ENCODE data around the gene MALRD1. TPM values are rescaled to one million over a fixed set of nuclear protein-coding genes. Genes with fewer than 3 reads are reported as not detected.

Gene MALRD1
- total RNA-seq, 4 donors from 2014 or later: 0.50 to 2.8 (median 1.6) TPM

- H3K36me3 ChIP-seq: no peaks in the 10 kb centered on the region
- no peak for ATAC-seq
- no peak overlapping the region for H3K27ac ChIP-seq
- H3K27me3 ChIP-seq: no peaks in the 10 kb centered on the region
- no peaks in the 10 kb centered on the region for H3K9me3 ChIP-seq
- no peak overlapping the region for H3K4me3 ChIP-seq
- H3K4me1 ChIP-seq: no peaks in the 10 kb centered on the region
- TF ChIP-seq CTCF (IDR thresholded peaks at IDR 0.05) (no peak), EP300 (IDR thresholded peaks at IDR 0.05) (no peak), POLR2AphosphoS5 (IDR thresholded peaks at IDR 0.05) (no peak), POLR2A (IDR thresholded peaks at IDR 0.05) (no peak)
These were observed 283.7 kb downstream of the MALRD1 start for GRCh38 chr10:19332304-19332703.

DNA sequence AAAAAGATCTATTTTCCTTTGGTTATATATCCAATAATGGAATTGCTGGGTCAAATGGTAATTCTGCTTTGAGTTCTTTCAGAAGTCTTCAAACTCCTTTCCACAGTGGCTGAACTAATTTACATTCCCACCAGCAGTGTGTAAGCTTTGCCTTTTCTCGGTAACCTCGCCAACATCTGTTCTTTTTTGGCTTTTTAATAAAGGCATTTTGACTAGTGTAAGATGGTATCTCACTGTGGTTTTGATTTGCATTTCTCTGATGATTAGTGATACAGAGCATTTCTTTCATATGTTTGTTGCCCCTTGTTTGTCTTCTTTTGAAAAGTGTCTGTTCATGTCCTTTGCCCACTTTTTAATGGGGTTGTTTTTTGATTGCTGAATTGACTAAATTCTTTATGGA lies 285.0 kb downstream of the MALRD1 start:
- Histone ChIP-seq H3K4me3 (no peak overlapping the region), H3K27me3 (no peaks in the 10 kb centered on the region)
- WGBS, 2 donors (ENCODE audit: low coverage in 1 of 2): 91 to 100% methylated on average over 2 of the region's 2 CpGs

DNA sequence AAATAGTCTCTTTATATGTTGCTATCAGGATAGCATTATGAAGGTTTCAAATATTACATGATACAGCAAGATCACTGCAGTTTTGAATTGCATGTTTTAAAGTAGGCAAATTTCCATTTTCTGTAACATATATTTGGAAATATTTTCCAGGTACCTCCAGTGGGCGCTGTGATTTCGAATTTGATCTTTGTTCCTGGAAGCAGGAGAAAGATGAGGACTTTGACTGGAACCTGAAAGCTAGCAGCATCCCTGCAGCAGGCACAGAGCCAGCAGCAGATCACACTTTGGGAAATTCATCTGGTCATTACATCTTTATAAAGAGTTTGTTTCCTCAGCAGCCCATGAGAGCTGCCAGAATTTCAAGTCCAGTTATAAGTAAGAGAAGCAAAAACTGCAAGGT lies 299.0 kb downstream of the MALRD1 start:
- H3K4me1 ChIP-seq: no peaks in the 10 kb centered on the region
- H3K9me3 ChIP-seq: no peaks in the 10 kb centered on the region
- no peak overlapping the region for H3K4me3 ChIP-seq
- H3K36me3 ChIP-seq: no peaks in the 10 kb centered on the region
- no peak overlapping the region for H3K27ac ChIP-seq
- WGBS, 2 donors (ENCODE audit: low coverage in 1 of 2): 0 to 38% methylated on average over 2 of the region's 2 CpGs
- no peaks in the 10 kb centered on the region for H3K27me3 ChIP-seq
- TF ChIP-seq EP300 (IDR thresholded peaks at IDR 0.05) (no peak), CTCF (IDR thresholded peaks at IDR 0.05) (no peak), POLR2A (IDR thresholded peaks at IDR 0.05) (no peak), POLR2AphosphoS5 (IDR thresholded peaks at IDR 0.05) (no peak)
- no peak for ATAC-seq

More for the DNA sequence above, 285.0 kb downstream of the MALRD1 start:
- ATAC-seq: no peak
- no peaks in the 10 kb centered on the region for H3K36me3 ChIP-seq
- H3K27ac ChIP-seq: no peak overlapping the region
- H3K9me3 ChIP-seq: no peaks in the 10 kb centered on the region
- no peaks in the 10 kb centered on the region for H3K4me1 ChIP-seq
- TF ChIP-seq EP300 (IDR thresholded peaks at IDR 0.05) (no peak), POLR2AphosphoS5 (IDR thresholded peaks at IDR 0.05) (no peak), POLR2A (IDR thresholded peaks at IDR 0.05) (no peak), CTCF (IDR thresholded peaks at IDR 0.05) (no peak)

- 26 to 62% methylated on average over 2 of the region's 2 CpGs for WGBS, 2 donors (ENCODE audit: low coverage in 1 of 2)
- H3K4me1 ChIP-seq: no peaks in the 10 kb centered on the region
- no peak overlapping the region for H3K4me3 ChIP-seq
- no peak for TF ChIP-seq POLR2AphosphoS5 (IDR thresholded peaks at IDR 0.05)
- TF ChIP-seq POLR2A (IDR thresholded peaks at IDR 0.05): no peak
- TF ChIP-seq CTCF (IDR thresholded peaks at IDR 0.05): no peak
- TF ChIP-seq EP300 (IDR thresholded peaks at IDR 0.05): no peak
- H3K36me3 ChIP-seq: no peaks in the 10 kb centered on the region
- H3K9me3 ChIP-seq: no peaks in the 10 kb centered on the region
- no peak overlapping the region for H3K27ac ChIP-seq
- H3K27me3 ChIP-seq: no peaks in the 10 kb centered on the region
- ATAC-seq: no peak
These were observed 318.6 kb downstream of the MALRD1 start for GRCh38 chr10:19367176-19367575.

DNA sequence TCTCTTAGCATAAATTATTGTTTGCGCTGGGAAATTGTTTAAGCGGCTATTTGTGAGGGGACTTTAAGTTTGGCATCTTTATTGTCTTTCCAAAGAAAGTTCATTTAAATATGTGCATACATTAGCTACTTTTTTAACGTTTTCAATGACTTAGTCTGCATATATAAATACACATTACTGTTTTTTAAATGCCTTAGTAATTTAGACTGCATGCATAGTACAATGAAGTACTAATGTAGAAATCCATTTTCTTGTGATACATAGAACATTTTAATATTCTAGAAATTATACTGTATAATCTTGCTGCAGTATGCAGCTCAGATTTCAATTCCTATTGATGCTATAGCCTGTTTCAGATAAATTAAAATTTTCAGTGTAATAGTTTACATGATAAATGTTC lies 325.4 kb downstream of the MALRD1 start:
- no peak for ATAC-seq
- no peak overlapping the region for H3K27ac ChIP-seq
- 59 to 63% methylated on average over 3 of the region's 3 CpGs for WGBS, 2 donors (ENCODE audit: low coverage in 1 of 2)

More for the DNA sequence above, 325.4 kb downstream of the MALRD1 start:
- Histone ChIP-seq H3K9me3 (no peaks in the 10 kb centered on the region), H3K4me1 (no peaks in the 10 kb centered on the region), H3K4me3 (no peak overlapping the region), H3K27me3 (no peaks in the 10 kb centered on the region), H3K36me3 (no peaks in the 10 kb centered on the region)
- TF ChIP-seq POLR2AphosphoS5 (IDR thresholded peaks at IDR 0.05): no peak
- no peak for TF ChIP-seq CTCF (IDR thresholded peaks at IDR 0.05)
- no peak for TF ChIP-seq POLR2A (IDR thresholded peaks at IDR 0.05)
- no peak for TF ChIP-seq EP300 (IDR thresholded peaks at IDR 0.05)
